WTC11 (cell line): Measurements from ENCODE around the gene CAB39L.

Experiments used
- ATF3 ChIP-seq: sonication (generic); formaldehyde crosslinking; conservative IDR thresholded peaks from 2 replicates; pipeline ENCODE4 v1.8.1; 2022; ENCODE audit warnings: mild to moderate bottlenecking, missing genetic modification reagents
- CBFB ChIP-seq: sonication (generic); formaldehyde crosslinking; IDR thresholded peaks from 2 replicates; pipeline ENCODE4 v1.8.1; 2022; ENCODE audit warnings: mild to moderate bottlenecking, low read depth, missing genetic modification reagents
- CREM ChIP-seq: sonication (generic); formaldehyde crosslinking; IDR thresholded peaks from 2 replicates; pipeline ENCODE4 v1.8.1; 2022; ENCODE audit warnings: mild to moderate bottlenecking, missing genetic modification reagents, moderate library complexity
- ESRRA ChIP-seq: sonication (generic); formaldehyde crosslinking; IDR thresholded peaks from 2 replicates; pipeline ENCODE4 v1.8.1; 2022; ENCODE audit warnings: mild to moderate bottlenecking, missing genetic modification reagents, borderline replicate concordance
- FOXJ3 ChIP-seq: sonication (generic); formaldehyde crosslinking; IDR thresholded peaks from 2 replicates; pipeline ENCODE4 v1.9.0; 2021; ENCODE audit warnings: missing genetic modification reagents, mild to moderate bottlenecking, borderline replicate concordance
- HMGXB4 ChIP-seq: sonication (generic); formaldehyde crosslinking; IDR thresholded peaks from 2 replicates; pipeline ENCODE4 v1.8.1; 2023; ENCODE audit warnings: mild to moderate bottlenecking, moderate library complexity, missing genetic modification reagents
- MAX ChIP-seq: sonication (generic); formaldehyde crosslinking; IDR thresholded peaks from 2 replicates; pipeline ENCODE4 v1.8.0; 2022; ENCODE audit warnings: mild to moderate bottlenecking, missing genetic modification reagents
- SMAD3 ChIP-seq: sonication (generic); formaldehyde crosslinking; IDR thresholded peaks from 2 replicates; pipeline ENCODE4 v1.8.0; 2022; ENCODE audit warnings: missing genetic modification reagents, mild to moderate bottlenecking, borderline replicate concordance
- SP1 ChIP-seq: sonication (generic); formaldehyde crosslinking; conservative IDR thresholded peaks from 2 replicates; pipeline ENCODE4 v1.8.1; 2022; ENCODE audit warnings: missing genetic modification reagents
- TEAD4 ChIP-seq: sonication (generic); formaldehyde crosslinking; IDR thresholded peaks from 2 replicates; pipeline ENCODE4 v1.8.0; 2022; ENCODE audit warnings: mild to moderate bottlenecking, missing genetic modification reagents
- ZNF317 ChIP-seq: sonication (generic); formaldehyde crosslinking; IDR thresholded peaks from 2 replicates; pipeline ENCODE4 v1.8.1; 2023; ENCODE audit warnings: low read depth, mild to moderate bottlenecking, moderate library complexity, missing genetic modification reagents, borderline replicate concordance
- TF ChIP-seq, protein P1 (sequence below): fragments of 200-600 bp; IDR thresholded peaks from 2 replicates; pipeline ENCODE4 v1.8.0; 2022; ENCODE audit warnings: antibody characterized with exemption
- TF ChIP-seq, protein P2 (sequence below): sonication (generic); formaldehyde crosslinking; IDR thresholded peaks from 2 replicates; pipeline ENCODE4 v1.8.1; 2022; ENCODE audit warnings: low read depth, missing genetic modification reagents, borderline replicate concordance
- TF ChIP-seq, protein P3 (sequence below): fragments of 250-450 bp; sonication (Bioruptor Pico); IDR thresholded peaks from 2 replicates; pipeline ENCODE4 v1.9.0; 2021; ENCODE audit warnings: mild to moderate bottlenecking, borderline replicate concordance

DNA sequence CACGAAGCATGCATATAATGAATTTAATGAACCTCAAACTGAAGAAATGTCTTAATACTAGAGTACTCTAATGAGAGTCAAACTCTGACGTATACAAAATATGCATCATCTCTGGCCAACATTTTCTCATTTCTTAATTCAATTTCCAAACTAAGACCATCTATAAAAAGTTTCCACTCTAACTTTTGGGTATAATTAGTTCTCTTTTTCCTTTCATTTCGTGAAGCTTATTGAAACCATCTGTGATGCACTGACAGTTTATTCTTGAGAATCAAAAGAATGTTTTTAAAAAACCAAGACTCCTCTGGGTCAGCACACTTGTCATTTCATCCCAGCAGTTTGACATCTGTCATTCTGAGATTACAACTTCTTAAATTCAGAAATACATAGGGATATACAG lies 90.0 kb downstream of the CAB39L start:
- TF ChIP-seq, protein P1, sequence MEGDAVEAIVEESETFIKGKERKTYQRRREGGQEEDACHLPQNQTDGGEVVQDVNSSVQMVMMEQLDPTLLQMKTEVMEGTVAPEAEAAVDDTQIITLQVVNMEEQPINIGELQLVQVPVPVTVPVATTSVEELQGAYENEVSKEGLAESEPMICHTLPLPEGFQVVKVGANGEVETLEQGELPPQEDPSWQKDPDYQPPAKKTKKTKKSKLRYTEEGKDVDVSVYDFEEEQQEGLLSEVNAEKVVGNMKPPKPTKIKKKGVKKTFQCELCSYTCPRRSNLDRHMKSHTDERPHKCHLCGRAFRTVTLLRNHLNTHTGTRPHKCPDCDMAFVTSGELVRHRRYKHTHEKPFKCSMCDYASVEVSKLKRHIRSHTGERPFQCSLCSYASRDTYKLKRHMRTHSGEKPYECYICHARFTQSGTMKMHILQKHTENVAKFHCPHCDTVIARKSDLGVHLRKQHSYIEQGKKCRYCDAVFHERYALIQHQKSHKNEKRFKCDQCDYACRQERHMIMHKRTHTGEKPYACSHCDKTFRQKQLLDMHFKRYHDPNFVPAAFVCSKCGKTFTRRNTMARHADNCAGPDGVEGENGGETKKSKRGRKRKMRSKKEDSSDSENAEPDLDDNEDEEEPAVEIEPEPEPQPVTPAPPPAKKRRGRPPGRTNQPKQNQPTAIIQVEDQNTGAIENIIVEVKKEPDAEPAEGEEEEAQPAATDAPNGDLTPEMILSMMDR: no peak
- no peak for TF ChIP-seq SMAD3
- TF ChIP-seq HMGXB4 (CRISPR knock-in tag): no peak
- no peak for TF ChIP-seq TEAD4
- TF ChIP-seq ATF3 (CRISPR knock-in tag): no peak
- TF ChIP-seq SP1: no peak
- no peak for TF ChIP-seq MAX (CRISPR knock-in tag)
- TF ChIP-seq, protein P2, sequence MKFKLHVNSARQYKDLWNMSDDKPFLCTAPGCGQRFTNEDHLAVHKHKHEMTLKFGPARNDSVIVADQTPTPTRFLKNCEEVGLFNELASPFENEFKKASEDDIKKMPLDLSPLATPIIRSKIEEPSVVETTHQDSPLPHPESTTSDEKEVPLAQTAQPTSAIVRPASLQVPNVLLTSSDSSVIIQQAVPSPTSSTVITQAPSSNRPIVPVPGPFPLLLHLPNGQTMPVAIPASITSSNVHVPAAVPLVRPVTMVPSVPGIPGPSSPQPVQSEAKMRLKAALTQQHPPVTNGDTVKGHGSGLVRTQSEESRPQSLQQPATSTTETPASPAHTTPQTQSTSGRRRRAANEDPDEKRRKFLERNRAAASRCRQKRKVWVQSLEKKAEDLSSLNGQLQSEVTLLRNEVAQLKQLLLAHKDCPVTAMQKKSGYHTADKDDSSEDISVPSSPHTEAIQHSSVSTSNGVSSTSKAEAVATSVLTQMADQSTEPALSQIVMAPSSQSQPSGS (CRISPR knock-in tag): no peak
- TF ChIP-seq, protein P3, sequence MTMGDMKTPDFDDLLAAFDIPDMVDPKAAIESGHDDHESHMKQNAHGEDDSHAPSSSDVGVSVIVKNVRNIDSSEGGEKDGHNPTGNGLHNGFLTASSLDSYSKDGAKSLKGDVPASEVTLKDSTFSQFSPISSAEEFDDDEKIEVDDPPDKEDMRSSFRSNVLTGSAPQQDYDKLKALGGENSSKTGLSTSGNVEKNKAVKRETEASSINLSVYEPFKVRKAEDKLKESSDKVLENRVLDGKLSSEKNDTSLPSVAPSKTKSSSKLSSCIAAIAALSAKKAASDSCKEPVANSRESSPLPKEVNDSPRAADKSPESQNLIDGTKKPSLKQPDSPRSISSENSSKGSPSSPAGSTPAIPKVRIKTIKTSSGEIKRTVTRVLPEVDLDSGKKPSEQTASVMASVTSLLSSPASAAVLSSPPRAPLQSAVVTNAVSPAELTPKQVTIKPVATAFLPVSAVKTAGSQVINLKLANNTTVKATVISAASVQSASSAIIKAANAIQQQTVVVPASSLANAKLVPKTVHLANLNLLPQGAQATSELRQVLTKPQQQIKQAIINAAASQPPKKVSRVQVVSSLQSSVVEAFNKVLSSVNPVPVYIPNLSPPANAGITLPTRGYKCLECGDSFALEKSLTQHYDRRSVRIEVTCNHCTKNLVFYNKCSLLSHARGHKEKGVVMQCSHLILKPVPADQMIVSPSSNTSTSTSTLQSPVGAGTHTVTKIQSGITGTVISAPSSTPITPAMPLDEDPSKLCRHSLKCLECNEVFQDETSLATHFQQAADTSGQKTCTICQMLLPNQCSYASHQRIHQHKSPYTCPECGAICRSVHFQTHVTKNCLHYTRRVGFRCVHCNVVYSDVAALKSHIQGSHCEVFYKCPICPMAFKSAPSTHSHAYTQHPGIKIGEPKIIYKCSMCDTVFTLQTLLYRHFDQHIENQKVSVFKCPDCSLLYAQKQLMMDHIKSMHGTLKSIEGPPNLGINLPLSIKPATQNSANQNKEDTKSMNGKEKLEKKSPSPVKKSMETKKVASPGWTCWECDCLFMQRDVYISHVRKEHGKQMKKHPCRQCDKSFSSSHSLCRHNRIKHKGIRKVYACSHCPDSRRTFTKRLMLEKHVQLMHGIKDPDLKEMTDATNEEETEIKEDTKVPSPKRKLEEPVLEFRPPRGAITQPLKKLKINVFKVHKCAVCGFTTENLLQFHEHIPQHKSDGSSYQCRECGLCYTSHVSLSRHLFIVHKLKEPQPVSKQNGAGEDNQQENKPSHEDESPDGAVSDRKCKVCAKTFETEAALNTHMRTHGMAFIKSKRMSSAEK (CRISPR knock-in tag): no peak
- no peak for TF ChIP-seq ZNF317 (CRISPR knock-in tag)
- TF ChIP-seq CREM: no peak
- TF ChIP-seq CBFB: no peak
- TF ChIP-seq ESRRA: no peak
- TF ChIP-seq FOXJ3 (CRISPR knock-in tag): no peak
